ENCODE results near the gene MANSC1. TPM values are rescaled to one million over a fixed set of nuclear protein-coding genes. Genes with fewer than 3 reads are reported as not detected.
A peak's percentile ranks its signal among the peaks of the same experiment; 100 is the strongest.

Gene MANSC1
- total RNA-seq, 1 experiment from 2014 or later = 27.5 TPM

DNA sequence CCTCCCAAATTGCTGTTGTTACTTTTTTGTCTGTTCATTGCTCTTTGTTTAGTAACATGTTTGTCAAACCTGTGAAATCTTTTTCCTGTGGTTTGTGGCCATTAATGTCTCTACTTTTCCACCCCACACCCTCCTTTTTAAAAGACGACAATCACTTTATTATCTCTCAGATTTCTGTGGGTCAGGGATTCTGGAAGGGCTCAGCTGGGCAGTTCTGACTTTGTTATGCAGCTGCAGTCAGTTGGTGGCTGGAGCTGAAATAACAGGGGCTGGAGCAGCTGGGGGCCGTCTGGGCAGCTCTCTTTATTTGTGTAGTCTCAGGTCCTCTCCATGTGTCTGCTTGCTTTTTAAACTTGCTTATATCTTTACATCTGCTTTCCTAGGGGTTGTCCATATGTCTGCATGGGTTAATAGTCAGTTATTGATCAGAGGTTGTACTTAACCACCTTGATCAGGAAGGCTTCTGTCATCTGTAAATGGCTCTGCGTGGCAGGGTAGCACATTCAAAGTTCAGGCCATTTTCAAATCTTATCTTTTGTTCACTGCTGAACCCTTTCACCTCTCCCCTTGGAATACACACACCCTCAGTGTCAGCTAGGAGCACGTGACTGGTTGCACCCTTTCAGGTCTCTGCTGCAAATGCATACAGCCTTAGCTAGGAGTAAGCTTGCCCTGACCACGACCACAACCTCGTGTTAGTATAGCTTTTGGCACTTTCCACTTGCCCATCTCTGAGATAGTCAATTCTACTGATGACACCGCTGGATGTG is 34.7 kb upstream of the MANSC1 start:
- Mint-ChIP-seq H3K27me3 (ENCODE audit: insufficient read depth, unreplicated experiment) (no peaks in the 10 kb centered on the region), H3K4me1 (ENCODE audit: low read depth, unreplicated experiment) (peaks cover 59% of the 10 kb centered on the region), H3K9me3 (ENCODE audit: unreplicated experiment) (peaks cover 23% of the 10 kb centered on the region), H3K27ac (ENCODE audit: unreplicated experiment) (peak overlapping the region; percentile 75), H3K4me3 (ENCODE audit: unreplicated experiment) (peak overlapping the region; percentile 30), H3K36me3 (ENCODE audit: insufficient read depth, unreplicated experiment) (peaks cover 16% of the 10 kb centered on the region)
- TSS peak; percentile 75 for BruUV-seq (replicated peaks)
- CTCF ChIA-PET = interaction anchor here (0.6 to 1.8 kb wide), 8 partner anchors 11 to 309 kb away, joined by 3 to 9 read pairs (median 4); no protein-coding TSS in a partner anchor
- H3K4me1 ChIP-seq = peaks cover 56% of the 10 kb centered on the region
- no peak overlapping the region for H3K4me3 ChIP-seq (ENCODE audit: low read depth, low read length)
- POLR2A ChIA-PET = interaction anchor here (0.5 to 2.0 kb wide), 4 partner anchors 13 to 178 kb away, joined by 3 to 14 read pairs (median 4); partner anchors contain the start of genes BORCS5 and DUSP16
- DNase-seq = peak; percentile 50 to 84
- H3K36me3 ChIP-seq (ENCODE audit: control insufficient read depth, insufficient read depth, low read length) = peaks cover 3% of the 10 kb centered on the region; the same call in 1 of the 2 replicates
- intact Hi-C loops (cut with micrococcal nuclease; ENCODE audit: unreplicated experiment) = loop anchor here (2.0 kb wide), 2 partner anchors 18 to 178 kb away; partner anchors contain the start of gene DUSP16
- H3K27me3 ChIP-seq (replicated peaks; ENCODE audit: control insufficient read depth, insufficient read depth, low read length) = no peaks in the 10 kb centered on the region
- H3K9me3 ChIP-seq = 0 out of 2 replicates have a peak, but pooled peaks cover 4% of the 10 kb centered on the region
- TF ChIP-seq, protein P1, sequence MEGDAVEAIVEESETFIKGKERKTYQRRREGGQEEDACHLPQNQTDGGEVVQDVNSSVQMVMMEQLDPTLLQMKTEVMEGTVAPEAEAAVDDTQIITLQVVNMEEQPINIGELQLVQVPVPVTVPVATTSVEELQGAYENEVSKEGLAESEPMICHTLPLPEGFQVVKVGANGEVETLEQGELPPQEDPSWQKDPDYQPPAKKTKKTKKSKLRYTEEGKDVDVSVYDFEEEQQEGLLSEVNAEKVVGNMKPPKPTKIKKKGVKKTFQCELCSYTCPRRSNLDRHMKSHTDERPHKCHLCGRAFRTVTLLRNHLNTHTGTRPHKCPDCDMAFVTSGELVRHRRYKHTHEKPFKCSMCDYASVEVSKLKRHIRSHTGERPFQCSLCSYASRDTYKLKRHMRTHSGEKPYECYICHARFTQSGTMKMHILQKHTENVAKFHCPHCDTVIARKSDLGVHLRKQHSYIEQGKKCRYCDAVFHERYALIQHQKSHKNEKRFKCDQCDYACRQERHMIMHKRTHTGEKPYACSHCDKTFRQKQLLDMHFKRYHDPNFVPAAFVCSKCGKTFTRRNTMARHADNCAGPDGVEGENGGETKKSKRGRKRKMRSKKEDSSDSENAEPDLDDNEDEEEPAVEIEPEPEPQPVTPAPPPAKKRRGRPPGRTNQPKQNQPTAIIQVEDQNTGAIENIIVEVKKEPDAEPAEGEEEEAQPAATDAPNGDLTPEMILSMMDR (IDR thresholded peaks at IDR 0.05; ENCODE audit: insufficient read depth in 1 of 2, low read depth in 1 of 2, low read length in 1 of 2, severe bottlenecking in 1 of 2, unreplicated experiment in 1 of 2) = no peak

DNA sequence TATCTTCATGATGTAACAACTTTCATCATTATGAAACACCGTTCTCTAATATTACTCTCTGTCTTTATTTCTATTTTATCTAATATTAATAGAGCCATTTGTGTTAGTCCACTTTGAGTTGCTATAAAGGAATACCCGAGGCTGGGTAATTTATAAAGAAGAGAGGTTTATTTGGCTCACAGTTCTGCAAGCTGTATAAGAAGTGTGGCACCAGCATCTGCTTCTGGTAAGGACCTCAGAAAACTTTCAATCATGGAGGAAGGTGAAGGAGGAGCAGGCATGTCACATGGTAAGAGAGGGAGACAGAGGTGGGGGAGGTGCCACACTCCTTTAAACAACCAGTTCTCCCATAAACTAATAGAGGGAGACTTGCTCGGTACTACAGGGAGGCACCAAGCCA is 31.9 kb upstream of the MANSC1 start:
- Mint-ChIP-seq H3K36me3 (ENCODE audit: insufficient read depth, unreplicated experiment) (peaks cover 16% of the 10 kb centered on the region), H3K27me3 (ENCODE audit: insufficient read depth, unreplicated experiment) (no peaks in the 10 kb centered on the region), H3K4me3 (ENCODE audit: unreplicated experiment) (no peak overlapping the region), H3K9me3 (ENCODE audit: unreplicated experiment) (peaks cover 23% of the 10 kb centered on the region), H3K4me1 (ENCODE audit: low read depth, unreplicated experiment) (peaks cover 59% of the 10 kb centered on the region), H3K27ac (ENCODE audit: unreplicated experiment) (peak overlapping the region; percentile 66)
- Histone ChIP-seq H3K36me3 (ENCODE audit: control insufficient read depth, insufficient read depth, low read length) (peaks cover 3% of the 10 kb centered on the region; the same call in 1 of the 2 replicates), H3K4me3 (ENCODE audit: low read depth, low read length) (no peak overlapping the region), H3K27me3 (replicated peaks; ENCODE audit: control insufficient read depth, insufficient read depth, low read length) (no peaks in the 10 kb centered on the region), H3K9me3 (0 out of 2 replicates have a peak, but pooled peaks cover 4% of the 10 kb centered on the region), H3K4me1 (peaks cover 59% of the 10 kb centered on the region)
- BruUV-seq (replicated peaks) = no TSS peak
- TF ChIP-seq, protein P1 (IDR thresholded peaks at IDR 0.05; ENCODE audit: insufficient read depth in 1 of 2, low read depth in 1 of 2, low read length in 1 of 2, severe bottlenecking in 1 of 2, unreplicated experiment in 1 of 2) = no peak
- POLR2A ChIA-PET = no interaction called here
- CTCF ChIA-PET = no interaction called here
- intact Hi-C loops (cut with micrococcal nuclease; ENCODE audit: unreplicated experiment) = no loop called here
- no peak for DNase-seq

DNA sequence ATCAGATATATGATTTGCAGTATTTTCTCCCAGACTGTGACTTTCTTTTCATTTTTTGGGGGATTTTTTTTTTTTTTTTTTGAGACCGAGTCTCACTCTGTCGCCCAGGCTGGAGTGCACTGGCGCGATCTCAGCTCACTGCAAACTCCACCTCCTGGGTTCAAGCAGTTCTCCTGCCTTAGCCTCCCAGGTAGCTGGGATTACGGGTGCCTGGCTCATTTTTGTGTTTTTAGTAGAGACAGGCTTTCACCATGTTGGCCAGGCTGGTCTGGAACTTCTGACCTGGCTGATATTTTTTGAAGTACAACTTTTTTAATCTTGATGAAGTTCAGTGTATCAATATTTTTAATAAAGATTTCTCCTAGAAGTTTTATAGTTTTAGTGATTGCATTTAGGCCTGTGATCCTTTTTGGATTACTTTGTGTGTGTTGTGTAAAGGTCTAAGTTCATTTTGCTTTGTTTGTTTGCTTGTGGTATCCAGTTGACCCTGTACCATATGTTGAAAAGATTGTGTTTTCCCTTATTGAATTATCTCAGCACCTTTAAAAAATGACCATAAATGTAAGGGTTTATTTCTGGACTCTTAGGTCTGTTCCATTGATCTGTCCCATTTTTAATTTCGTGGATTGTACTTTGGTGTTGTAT is 31.0 kb upstream of the MANSC1 start:
- Histone ChIP-seq H3K9me3 (0 out of 2 replicates have a peak, but pooled peaks cover 4% of the 10 kb centered on the region), H3K36me3 (ENCODE audit: control insufficient read depth, insufficient read depth, low read length) (peaks cover 3% of the 10 kb centered on the region; the same call in 1 of the 2 replicates), H3K27me3 (replicated peaks; ENCODE audit: control insufficient read depth, insufficient read depth, low read length) (no peaks in the 10 kb centered on the region), H3K4me3 (ENCODE audit: low read depth, low read length) (no peak overlapping the region), H3K4me1 (peaks cover 58% of the 10 kb centered on the region)
- intact Hi-C loops (cut with micrococcal nuclease; ENCODE audit: unreplicated experiment) = no loop called here
- ChIA-PET CTCF (no interaction called here), POLR2A (no interaction called here)
- Mint-ChIP-seq H3K27ac (ENCODE audit: unreplicated experiment) (no peak overlapping the region), H3K9me3 (ENCODE audit: unreplicated experiment) (peaks cover 23% of the 10 kb centered on the region), H3K4me3 (ENCODE audit: unreplicated experiment) (no peak overlapping the region), H3K36me3 (ENCODE audit: insufficient read depth, unreplicated experiment) (peaks cover 16% of the 10 kb centered on the region), H3K27me3 (ENCODE audit: insufficient read depth, unreplicated experiment) (no peaks in the 10 kb centered on the region), H3K4me1 (ENCODE audit: low read depth, unreplicated experiment) (peaks cover 59% of the 10 kb centered on the region)
- TF ChIP-seq, protein P1 (IDR thresholded peaks at IDR 0.05; ENCODE audit: insufficient read depth in 1 of 2, low read depth in 1 of 2, low read length in 1 of 2, severe bottlenecking in 1 of 2, unreplicated experiment in 1 of 2) = no peak
- DNase-seq = no peak
- BruUV-seq (replicated peaks) = no TSS peak

All from Caco-2 (cell line).